Right cardiac atrium (tissue), 5 donors: ENCODE data around the gene CARS2. TPM values are rescaled to one million over a fixed set of nuclear protein-coding genes. Genes with fewer than 3 reads are reported as not detected.
"Not testable (repeated sequence)": the region's sequence is repeated elsewhere in the genome, so short reads cannot be mapped to it uniquely, and the experiment has no call there.

Experiments used
- ATAC-seq, 2 donors: fragments of 200-7000 bp; cut with Tn5 transposase; one replicate each; pipeline versions ENCODE4 v1.8.0 to v1.9.1; 2020; ENCODE audit warnings: moderate library complexity in 2 of 2, mild to moderate bottlenecking in 1 of 2
- DNase-seq, 3 donors: peaks; one replicate each; pipeline ENCODE4 v3.0.0-alpha.2; 2020
- H3K27ac ChIP-seq: one replicate; pipeline ENCODE4 v1.5.1; 2013; ENCODE audit warnings: mild to moderate bottlenecking, low read length, control low read depth, moderate library complexity
- H3K27me3 ChIP-seq: one replicate; pipeline ENCODE4 v1.6.1; 2013; ENCODE audit not compliant: control insufficient read depth, insufficient read depth
- H3K4me1 ChIP-seq: one replicate; pipeline ENCODE4 v1.6.1; 2013; ENCODE audit warnings: low read length; ENCODE audit not compliant: control insufficient read depth, insufficient read depth
- H3K4me3 ChIP-seq: one replicate; pipeline ENCODE4 v1.5.1; 2013; ENCODE audit warnings: low read length, control low read depth
- H3K9me3 ChIP-seq: one replicate; pipeline ENCODE4 v1.6.1; 2013; ENCODE audit warnings: low read length; ENCODE audit not compliant: control insufficient read depth
- WGBS: extraction: QIAGEN DNeasy Blood & Tissue Kit; methylation state at CpG from one replicate; pipeline ENCODE4 v1.1.7; 2013; 5-methylcytosine and 5-hydroxymethylcytosine counted together
- intact Hi-C, 4 donors: fragments of 100-400 bp; cut with DNase I; formaldehyde crosslinking; loops; one replicate each; pipeline versions ENCODE4 v1.11.0 to v1.14.0; 2022 to 2023
- polyA plus RNA-seq: library from polyadenylated mRNA; stranded (reverse); fragments of 200-250 nt; gene quantifications from one replicate; pipeline ENCODE4 v1.2.3, GENCODE V29; 2013
- total RNA-seq, 4 donors: library from RNA; stranded (reverse); fragmentation: NEBNext Ultra II Directional; extraction: Animal tissue kit (Norgen Biotek cat#: 25700); gene quantifications; one replicate each; pipeline ENCODE4 v1.2.1, GENCODE V29; 2021
- donor health status: healthy with polysubstance abuse.
- donor health status: DM: no; HTN: yes; CAD: no.
- donor health status: DM: no; HTN: no; CAD: no.
- donor health status: DM: no; HTN: yes; CAD: no; lungs with severe emphysema.
- donor health status: DM: yes; HTN: yes; CAD: no.

Gene CARS2
- total and polyA plus RNA-seq, 5 donors: 36.5 to 51.0 (median 37.8) TPM

GRCh38 chr13:110696776-110697175 lies 9.1 kb downstream of the CARS2 start:
- Histone ChIP-seq H3K4me3 (no peak overlapping the region), H3K27me3 (no peaks in the 10 kb centered on the region), H3K27ac (no peak overlapping the region), H3K4me1 (no peaks in the 10 kb centered on the region), H3K9me3 (no peaks in the 10 kb centered on the region)
- DNase-seq (no peak), ATAC-seq (no peak)
- WGBS: 92% methylated on average over 10 of the region's 10 CpGs
- intact Hi-C loops: no loop called here

GRCh38 chr13:110695774-110696173 lies 10.1 kb downstream of the CARS2 start:
- H3K27ac ChIP-seq, H3K9me3 ChIP-seq, ATAC-seq, H3K4me1 ChIP-seq, H3K4me3 ChIP-seq, intact Hi-C loops, H3K27me3 ChIP-seq, DNase-seq: not testable (repeated sequence)
- 87% methylated on average over 7 of the region's 7 CpGs for WGBS

- no peak overlapping the region for H3K27ac ChIP-seq
- no peak for DNase-seq
- no peaks in the 10 kb centered on the region for H3K9me3 ChIP-seq
- intact Hi-C loops: no loop called here
- H3K4me1 ChIP-seq: no peaks in the 10 kb centered on the region
- WGBS: 86% methylated on average over 8 of the region's 8 CpGs
- H3K4me3 ChIP-seq: no peak overlapping the region
- ATAC-seq: peak; percentile 32 to 51
- H3K27me3 ChIP-seq: no peaks in the 10 kb centered on the region
Observed at GRCh38 chr13:110690516-110690915, 15.4 kb downstream of the CARS2 start.

GRCh38 chr13:110689711-110690110 lies 16.2 kb downstream of the CARS2 start:
- Histone ChIP-seq H3K4me3 (no peak overlapping the region), H3K27me3 (no peaks in the 10 kb centered on the region), H3K9me3 (no peaks in the 10 kb centered on the region), H3K4me1 (no peaks in the 10 kb centered on the region), H3K27ac (no peak overlapping the region)
- DNase-seq (no peak), ATAC-seq (no peak)
- intact Hi-C loops: no loop called here
- WGBS: 96% methylated on average over 12 of the region's 12 CpGs

GRCh38 chr13:110689041-110689440 lies 16.9 kb downstream of the CARS2 start:
- no peaks in the 10 kb centered on the region for H3K4me1 ChIP-seq
- H3K27me3 ChIP-seq: no peaks in the 10 kb centered on the region
- H3K27ac ChIP-seq: no peak overlapping the region
- no peak for ATAC-seq
- intact Hi-C loops: no loop called here
- no peaks in the 10 kb centered on the region for H3K9me3 ChIP-seq
- DNase-seq: no peak
- 89% methylated on average over 9 of the region's 9 CpGs for WGBS
- H3K4me3 ChIP-seq: no peak overlapping the region

- H3K9me3 ChIP-seq: no peaks in the 10 kb centered on the region
- no peak for ATAC-seq
- no peak for DNase-seq
- intact Hi-C loops: no loop called here
- no peak overlapping the region for H3K27ac ChIP-seq
- H3K4me3 ChIP-seq: no peak overlapping the region
- no peaks in the 10 kb centered on the region for H3K4me1 ChIP-seq
- H3K27me3 ChIP-seq: no peaks in the 10 kb centered on the region
- WGBS: 95% methylated on average over 16 of the region's 16 CpGs
Observed at GRCh38 chr13:110687736-110688135, 18.2 kb downstream of the CARS2 start.

- intact Hi-C loops: no loop called here
- 91% methylated on average over 11 of the region's 11 CpGs for WGBS
- DNase-seq (no peak), ATAC-seq (no peak)
- no peaks in the 10 kb centered on the region for H3K4me1 ChIP-seq
- H3K27ac ChIP-seq: no peak overlapping the region
- no peaks in the 10 kb centered on the region for H3K27me3 ChIP-seq
- H3K9me3 ChIP-seq: no peaks in the 10 kb centered on the region
- no peak overlapping the region for H3K4me3 ChIP-seq
Observed at GRCh38 chr13:110685305-110686020, 20.5 kb downstream of the CARS2 start.

- ATAC-seq: no peak
- intact Hi-C loops: no loop called here
- H3K4me3 ChIP-seq: no peak overlapping the region
- no peaks in the 10 kb centered on the region for H3K4me1 ChIP-seq
- no peaks in the 10 kb centered on the region for H3K27me3 ChIP-seq
- 93% methylated on average over 8 of the region's 8 CpGs for WGBS
- H3K9me3 ChIP-seq: no peaks in the 10 kb centered on the region
- no peak overlapping the region for H3K27ac ChIP-seq
- no peak for DNase-seq
Observed at GRCh38 chr13:110684388-110685056, 21.4 kb downstream of the CARS2 start.

- Histone ChIP-seq H3K27ac (no peak overlapping the region), H3K4me1 (no peaks in the 10 kb centered on the region), H3K4me3 (no peak overlapping the region), H3K9me3 (no peaks in the 10 kb centered on the region), H3K27me3 (no peaks in the 10 kb centered on the region)
- ATAC-seq (no peak), DNase-seq (no peak)
- intact Hi-C loops: no loop called here
- WGBS: 94% methylated on average over 5 of the region's 5 CpGs
Observed at GRCh38 chr13:110683921-110684320, 22.0 kb downstream of the CARS2 start.

GRCh38 chr13:110683203-110683883 lies 22.6 kb downstream of the CARS2 start:
- no peak for ATAC-seq

GRCh38 chr13:110682746-110683145 lies 23.2 kb downstream of the CARS2 start:
- no peaks in the 10 kb centered on the region for H3K27me3 ChIP-seq
- intact Hi-C loops: no loop called here
- no peak for DNase-seq
- H3K4me1 ChIP-seq: no peaks in the 10 kb centered on the region
- no peak overlapping the region for H3K4me3 ChIP-seq
- ATAC-seq: no peak
- 89% methylated on average over 12 of the region's 12 CpGs for WGBS
- no peak overlapping the region for H3K27ac ChIP-seq
- no peaks in the 10 kb centered on the region for H3K9me3 ChIP-seq

More at GRCh38 chr13:110683203-110683883, 22.6 kb downstream of the CARS2 start:
- H3K4me1 ChIP-seq: no peaks in the 10 kb centered on the region
- H3K27me3 ChIP-seq: no peaks in the 10 kb centered on the region
- H3K4me3 ChIP-seq: no peak overlapping the region
- 79% methylated on average over 5 of the region's 5 CpGs for WGBS
- intact Hi-C loops: no loop called here
- DNase-seq: no peak
- no peak overlapping the region for H3K27ac ChIP-seq
- H3K9me3 ChIP-seq: no peaks in the 10 kb centered on the region
